ENCODE measurements around the gene JADE2.
A peak's percentile ranks its signal among the peaks of the same experiment; 100 is the strongest.
"Not testable (repeated sequence)": the region's sequence is repeated elsewhere in the genome, so short reads cannot be mapped to it uniquely, and the experiment has no call there.

Gene JADE2

GRCh38 chr5:134533115-134533815 is 7.8 kb downstream of the JADE2 start:
- DNase-seq, result no peak

GRCh38 chr5:134534058-134534725 is 8.7 kb downstream of the JADE2 start:
- no peak for DNase-seq

- peak in 1 of 3 experiments; percentile 25 for DNase-seq
These were observed 9.2 kb downstream of the JADE2 start for GRCh38 chr5:134534726-134535110.

- no peak for DNase-seq
These were observed 11.4 kb downstream of the JADE2 start for GRCh38 chr5:134536876-134537275.

- DNase-seq, result no peak
These were observed 11.8 kb downstream of the JADE2 start for GRCh38 chr5:134537297-134537696.

- no peak for DNase-seq
These were observed 12.8 kb downstream of the JADE2 start for GRCh38 chr5:134538296-134538695.

GRCh38 chr5:134539732-134540131 is 14.3 kb downstream of the JADE2 start:
- no peak for DNase-seq

GRCh38 chr5:134540747-134541733 is 15.6 kb downstream of the JADE2 start:
- peak in 1 of 3 experiments; percentile 85 for DNase-seq

GRCh38 chr5:134541736-134542376 is 16.4 kb downstream of the JADE2 start:
- DNase-seq, result no peak

- DNase-seq, result no peak
These were observed 18.5 kb downstream of the JADE2 start for GRCh38 chr5:134543820-134544614.

GRCh38 chr5:134545070-134545868 is 19.8 kb downstream of the JADE2 start:
- peak in 1 of 3 experiments; percentile 35 for DNase-seq

GRCh38 chr5:134547066-134547465 is 21.6 kb downstream of the JADE2 start:
- DNase-seq, result no peak

GRCh38 chr5:134547579-134547978 is 22.1 kb downstream of the JADE2 start:
- DNase-seq, result no peak

- DNase-seq, result no peak
These were observed 22.7 kb downstream of the JADE2 start for GRCh38 chr5:134547999-134548658.

GRCh38 chr5:134549714-134550113 is 24.2 kb downstream of the JADE2 start:
- no peak for DNase-seq

- no peak for DNase-seq
These were observed 25.1 kb downstream of the JADE2 start for GRCh38 chr5:134550271-134551214.

GRCh38 chr5:134551901-134552300 is 26.4 kb downstream of the JADE2 start:
- DNase-seq, result no peak

- no peak for DNase-seq
These were observed 26.8 kb downstream of the JADE2 start for GRCh38 chr5:134552301-134552700.

- not testable (repeated sequence) for DNase-seq
These were observed 27.2 kb downstream of the JADE2 start for GRCh38 chr5:134552716-134553115.

Data from NCI-H1417 (cell line).